GM20000 (cell line): ENCODE data around the gene IL17D.
"Not testable (repeated sequence)": the region's sequence is repeated elsewhere in the genome, so short reads cannot be mapped to it uniquely, and the experiment has no call there.

Experiments
- DNase-seq: peaks from one replicate; pipeline ENCODE4 v3.0.0; 2012; ENCODE audit warnings: low spot score
- TF ChIP-seq, protein P1 (sequence below): IDR thresholded peaks from 2 replicates; pipeline ENCODE4 v1.5.1; 2012; ENCODE audit warnings: mild to moderate bottlenecking, control low read depth; ENCODE audit errors: extremely low read depth, missing control alignments

Gene IL17D

GRCh38 chr13:20671789-20672188 is 31.7 kb upstream of the IL17D start:
- TF ChIP-seq, protein P1, sequence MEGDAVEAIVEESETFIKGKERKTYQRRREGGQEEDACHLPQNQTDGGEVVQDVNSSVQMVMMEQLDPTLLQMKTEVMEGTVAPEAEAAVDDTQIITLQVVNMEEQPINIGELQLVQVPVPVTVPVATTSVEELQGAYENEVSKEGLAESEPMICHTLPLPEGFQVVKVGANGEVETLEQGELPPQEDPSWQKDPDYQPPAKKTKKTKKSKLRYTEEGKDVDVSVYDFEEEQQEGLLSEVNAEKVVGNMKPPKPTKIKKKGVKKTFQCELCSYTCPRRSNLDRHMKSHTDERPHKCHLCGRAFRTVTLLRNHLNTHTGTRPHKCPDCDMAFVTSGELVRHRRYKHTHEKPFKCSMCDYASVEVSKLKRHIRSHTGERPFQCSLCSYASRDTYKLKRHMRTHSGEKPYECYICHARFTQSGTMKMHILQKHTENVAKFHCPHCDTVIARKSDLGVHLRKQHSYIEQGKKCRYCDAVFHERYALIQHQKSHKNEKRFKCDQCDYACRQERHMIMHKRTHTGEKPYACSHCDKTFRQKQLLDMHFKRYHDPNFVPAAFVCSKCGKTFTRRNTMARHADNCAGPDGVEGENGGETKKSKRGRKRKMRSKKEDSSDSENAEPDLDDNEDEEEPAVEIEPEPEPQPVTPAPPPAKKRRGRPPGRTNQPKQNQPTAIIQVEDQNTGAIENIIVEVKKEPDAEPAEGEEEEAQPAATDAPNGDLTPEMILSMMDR = no peak

GRCh38 chr13:20672772-20673171 is 30.7 kb upstream of the IL17D start:
- no peak for DNase-seq
- TF ChIP-seq, protein P1 = no peak

More at GRCh38 chr13:20671789-20672188, 31.7 kb upstream of the IL17D start:
- DNase-seq = no peak

- DNase-seq = no peak
- TF ChIP-seq, protein P1 = no peak
Observed at GRCh38 chr13:20673715-20674114, 29.8 kb upstream of the IL17D start.

DNA sequence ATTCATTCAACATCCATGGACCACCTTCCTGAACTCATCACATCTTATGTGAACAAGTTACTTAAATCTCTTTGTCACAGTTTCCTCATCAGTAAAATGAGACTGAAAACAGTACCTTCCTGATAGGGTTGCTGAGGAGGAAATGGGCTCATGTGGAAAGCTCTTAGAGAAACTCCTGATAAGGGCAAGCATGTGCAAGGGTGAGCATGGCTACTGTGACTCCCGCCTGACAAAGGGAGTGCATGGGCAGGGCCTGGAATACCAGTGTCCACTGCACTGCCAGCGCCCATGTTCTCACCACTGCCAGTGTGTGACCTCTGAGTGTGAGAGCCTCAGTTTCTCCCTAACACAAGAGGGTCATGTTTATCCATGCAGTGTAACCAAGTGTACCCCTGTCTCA is 27.3 kb upstream of the IL17D start:
- TF ChIP-seq, protein P1 = no peak

GRCh38 chr13:20678606-20679005 is 24.9 kb upstream of the IL17D start:
- not testable (repeated sequence) for DNase-seq

More for the DNA sequence above, 27.3 kb upstream of the IL17D start:
- no peak for DNase-seq

DNA sequence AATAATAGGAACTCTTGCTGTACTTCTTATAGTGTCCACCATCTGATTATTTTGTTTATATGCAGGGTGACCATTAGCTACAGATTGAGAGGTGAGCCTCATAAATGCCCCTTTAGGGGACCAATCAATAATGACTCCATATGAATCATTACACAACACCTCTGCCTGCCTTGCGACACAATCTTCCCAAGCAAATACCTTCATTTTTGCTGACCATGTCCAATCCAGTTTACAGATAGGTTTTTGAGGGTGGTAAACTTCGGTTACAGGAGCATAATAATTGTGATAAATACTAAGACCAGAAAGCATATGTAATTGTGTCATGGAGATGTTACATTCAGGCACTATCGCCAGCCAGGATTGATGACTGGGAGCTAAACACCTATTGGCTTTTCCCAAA is 23.6 kb upstream of the IL17D start:
- TF ChIP-seq, protein P1 = no peak
- DNase-seq = no peak

- TF ChIP-seq, protein P1 = no peak
- DNase-seq = no peak
Observed at GRCh38 chr13:20680416-20681080, 23.0 kb upstream of the IL17D start.

DNA sequence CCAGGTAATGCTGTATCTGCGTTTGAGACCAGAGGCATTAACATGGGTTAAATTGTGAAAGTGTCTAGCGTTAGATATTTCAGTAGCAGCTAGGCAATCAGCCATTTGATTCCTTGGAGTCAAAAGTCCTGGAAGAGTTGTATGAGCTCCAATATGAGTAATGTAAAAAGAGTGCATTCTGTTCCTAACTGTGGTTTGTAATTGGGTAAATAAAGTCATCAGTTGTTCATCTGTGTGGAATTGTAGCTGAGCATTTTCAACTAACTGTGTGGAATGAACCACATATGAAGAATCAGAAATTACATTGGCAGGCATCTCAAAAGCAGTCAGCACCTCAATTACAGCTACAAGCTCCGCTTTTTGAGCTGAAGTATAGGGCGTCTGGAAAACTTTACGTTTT is 22.0 kb upstream of the IL17D start:
- not testable (repeated sequence) for DNase-seq
